ENCODE data around the gene NMB. TPM values are rescaled to one million over a fixed set of nuclear protein-coding genes. Genes with fewer than 3 reads are reported as not detected.
A peak's percentile ranks its signal among the peaks of the same experiment; 100 is the strongest.

NMB gene
- total and polyA plus RNA-seq, 8 donors, result 2.0 to 5.3 (median 4.0) TPM; not detected in 4

GRCh38 chr15:84634228-84634837, 23.7 kb downstream of the NMB start:
- Histone ChIP-seq H3K9me3 (no peaks in the 10 kb centered on the region), H3K4me1 (peaks cover 21 to 55% (median 40%) of the 10 kb centered on the region in 4 donors), H3K4me3 (peak overlapping the region; percentile 59 to 80 (median 70)), H3K36me3 (peaks cover 8 to 33% (median 27%) of the 10 kb centered on the region in 4 donors), H3K27ac (peak overlapping the region; percentile 88 to 94 (median 94)), H3K27me3 (no peaks in the 10 kb centered on the region)
- WGBS, 5 donors, result 19 to 37% (median 22%) methylated on average over 17 to 23 of the region's 23 CpGs
- TF ChIP-seq POLR2AphosphoS5 (IDR thresholded peaks at IDR 0.05) (no peak), POLR2A (IDR thresholded peaks at IDR 0.05) (no peak), EP300 (IDR thresholded peaks at IDR 0.05) (no peak)
- TF ChIP-seq, protein P1, sequence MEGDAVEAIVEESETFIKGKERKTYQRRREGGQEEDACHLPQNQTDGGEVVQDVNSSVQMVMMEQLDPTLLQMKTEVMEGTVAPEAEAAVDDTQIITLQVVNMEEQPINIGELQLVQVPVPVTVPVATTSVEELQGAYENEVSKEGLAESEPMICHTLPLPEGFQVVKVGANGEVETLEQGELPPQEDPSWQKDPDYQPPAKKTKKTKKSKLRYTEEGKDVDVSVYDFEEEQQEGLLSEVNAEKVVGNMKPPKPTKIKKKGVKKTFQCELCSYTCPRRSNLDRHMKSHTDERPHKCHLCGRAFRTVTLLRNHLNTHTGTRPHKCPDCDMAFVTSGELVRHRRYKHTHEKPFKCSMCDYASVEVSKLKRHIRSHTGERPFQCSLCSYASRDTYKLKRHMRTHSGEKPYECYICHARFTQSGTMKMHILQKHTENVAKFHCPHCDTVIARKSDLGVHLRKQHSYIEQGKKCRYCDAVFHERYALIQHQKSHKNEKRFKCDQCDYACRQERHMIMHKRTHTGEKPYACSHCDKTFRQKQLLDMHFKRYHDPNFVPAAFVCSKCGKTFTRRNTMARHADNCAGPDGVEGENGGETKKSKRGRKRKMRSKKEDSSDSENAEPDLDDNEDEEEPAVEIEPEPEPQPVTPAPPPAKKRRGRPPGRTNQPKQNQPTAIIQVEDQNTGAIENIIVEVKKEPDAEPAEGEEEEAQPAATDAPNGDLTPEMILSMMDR (IDR thresholded peaks at IDR 0.05), result no peak
- intact Hi-C loops (cut with DNase I; ENCODE audit: low total_unique reads), result no loop called here
- no peak for DNase-seq

DNA sequence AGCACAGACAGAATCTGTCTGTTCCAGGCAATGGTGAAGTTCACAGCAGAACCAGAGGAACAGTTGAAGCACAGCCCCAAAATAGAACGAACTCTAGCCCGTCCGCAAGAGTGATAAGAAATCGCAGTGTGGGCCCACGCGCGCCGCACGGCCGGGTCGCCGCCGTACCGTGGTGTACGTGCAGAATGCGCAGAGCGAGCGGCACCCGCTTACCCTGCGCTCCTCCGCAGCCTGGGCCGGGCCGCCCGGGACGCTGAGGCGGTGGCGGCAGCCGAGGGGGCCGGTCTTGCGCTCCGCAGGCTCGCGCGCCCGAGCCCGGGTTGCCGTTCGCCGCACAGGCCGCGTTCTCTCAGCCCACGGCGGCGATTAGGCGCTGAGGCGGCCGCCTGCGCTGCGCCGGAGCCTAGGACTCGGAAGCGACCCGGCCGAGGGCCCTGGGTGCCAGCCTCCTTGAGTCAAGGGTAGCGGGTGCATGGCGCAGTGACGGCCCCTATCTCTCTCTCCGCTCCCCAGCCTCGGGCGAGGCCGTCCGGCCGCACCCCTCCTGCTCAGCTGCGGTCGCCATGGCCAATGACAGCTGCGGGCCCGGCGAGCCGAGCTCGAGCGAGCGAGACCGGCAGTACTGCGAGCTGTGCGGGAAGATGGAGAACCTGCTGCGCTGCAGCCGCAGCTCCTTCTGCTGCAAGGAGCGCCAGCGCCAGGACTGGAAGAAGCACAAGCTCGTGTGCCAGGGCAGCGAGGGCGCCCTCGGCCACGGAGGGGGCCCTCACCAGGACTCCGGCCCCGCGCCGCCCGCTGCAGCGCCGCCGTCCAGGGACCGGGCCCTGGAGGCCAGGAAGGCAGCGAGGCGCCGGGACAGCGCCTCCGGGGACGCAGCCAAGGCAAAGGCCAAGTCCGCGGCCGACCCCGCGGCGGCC, 24.4 kb downstream of the NMB start:
- TF ChIP-seq POLR2A (IDR thresholded peaks at IDR 0.05) (no peak), POLR2AphosphoS5 (IDR thresholded peaks at IDR 0.05) (peak in 2 of 3 donors; percentile 19 to 34)
- WGBS, 5 donors, result 0 to 1% (median 0%) methylated on average over 30 to 105 of the region's 105 CpGs
- Histone ChIP-seq H3K27ac (peak overlapping the region; percentile 88 to 94 (median 94)), H3K9me3 (no peaks in the 10 kb centered on the region), H3K4me1 (peaks cover 21 to 55% (median 40%) of the 10 kb centered on the region in 4 donors), H3K36me3 (peaks cover 4 to 25% (median 20%) of the 10 kb centered on the region in 4 donors), H3K27me3 (no peaks in the 10 kb centered on the region), H3K4me3 (peak overlapping the region; percentile 59 to 80 (median 70))
- intact Hi-C loops (cut with DNase I; ENCODE audit: low total_unique reads), result no loop called here
- peak; percentile 77 to 92 for DNase-seq

GRCh38 chr15:84631706-84632272, 26.2 kb downstream of the NMB start:
- intact Hi-C loops (cut with DNase I; ENCODE audit: low total_unique reads), result no loop called here
- H3K36me3 ChIP-seq, result peaks cover 0 to 10% (median 8%) of the 10 kb centered on the region in 4 donors
- H3K4me3 ChIP-seq, result peak overlapping the region; percentile 59 to 80 (median 70)
- H3K27me3 ChIP-seq, result no peaks in the 10 kb centered on the region
- H3K9me3 ChIP-seq, result no peaks in the 10 kb centered on the region
- no peak for TF ChIP-seq POLR2A (IDR thresholded peaks at IDR 0.05)
- no peak for TF ChIP-seq EP300 (IDR thresholded peaks at IDR 0.05)
- TF ChIP-seq, protein P1 (IDR thresholded peaks at IDR 0.05), result no peak
- TF ChIP-seq POLR2AphosphoS5 (IDR thresholded peaks at IDR 0.05), result no peak
- 31 to 48% (median 43%) methylated on average over 6 to 7 of the region's 7 CpGs for WGBS, 5 donors
- no peak for DNase-seq
- peaks cover 21 to 55% (median 40%) of the 10 kb centered on the region in 4 donors for H3K4me1 ChIP-seq
- H3K27ac ChIP-seq, result peak overlapping the region; percentile 88 to 96 (median 94)

- H3K4me1 ChIP-seq, result peaks cover 11 to 29% (median 27%) of the 10 kb centered on the region in 4 donors
- WGBS, 5 donors, result 88 to 92% (median 90%) methylated on average over 9 of the region's 9 CpGs
- TF ChIP-seq EP300 (IDR thresholded peaks at IDR 0.05), result no peak
- TF ChIP-seq POLR2A (IDR thresholded peaks at IDR 0.05), result no peak
- TF ChIP-seq, protein P1 (IDR thresholded peaks at IDR 0.05), result no peak
- TF ChIP-seq POLR2AphosphoS5 (IDR thresholded peaks at IDR 0.05), result no peak
- H3K9me3 ChIP-seq, result no peaks in the 10 kb centered on the region
- H3K4me3 ChIP-seq, result no peak overlapping the region
- DNase-seq, result no peak
- H3K36me3 ChIP-seq, result peaks cover 0 to 28% (median 9%) of the 10 kb centered on the region in 4 donors
- H3K27me3 ChIP-seq, result no peaks in the 10 kb centered on the region
- intact Hi-C loops (cut with DNase I; ENCODE audit: low total_unique reads), result no loop called here
- H3K27ac ChIP-seq, result no peak overlapping the region
These were observed 29.0 kb downstream of the NMB start for GRCh38 chr15:84629033-84629432.

Data from stomach (tissue), 9 donors.